Caco-2 (cell line): ENCODE data around the gene SP2. TPM values are rescaled to one million over a fixed set of nuclear protein-coding genes. Genes with fewer than 3 reads are reported as not detected.

ENCODE experiments used
- BruUV-seq: library from RNA; stranded (reverse); fragments of 400-500 nt; replicated peaks from 2 replicates; lab custom pipeline; 2021; lab: Mats Ljungman, UMichigan
- CTCF ChIA-PET: fragments of 300-600 bp; sonication (Branson Sonifier 250); formaldehyde crosslinking; loops from one replicate; lab custom pipeline; 2022; ENCODE audit warnings: antibody characterized with exemption; lab: Charles Lee
- POLR2A ChIA-PET: fragments of 300-600 bp; sonication (Branson Sonifier 250); formaldehyde crosslinking; loops from one replicate; lab custom pipeline; 2022; ENCODE audit warnings: antibody characterized with exemption; lab: Charles Lee
- DNase-seq, 2 experiments: peaks; one replicate each; pipeline versions ENCODE4 v3.0.0 to v3.0.0-alpha.2; 2020 to 2022
- H3K27me3 ChIP-seq: replicated peaks from 2 replicates; pipeline ENCODE4 v1.6.0; 2011; ENCODE audit warnings: low read length; ENCODE audit not compliant: control insufficient read depth, insufficient read depth
- H3K36me3 ChIP-seq: 2 replicates; pipeline ENCODE4 v1.5.1; 2011; ENCODE audit warnings: low read length; ENCODE audit not compliant: control insufficient read depth, insufficient read depth
- H3K4me1 ChIP-seq: fragments of 250-450 bp; sonication (Bioruptor Pico); 2 replicates; pipeline ENCODE4 v1.5.1; 2020; ENCODE audit warnings: mild to moderate bottlenecking
- H3K4me3 ChIP-seq: 2 replicates; pipeline ENCODE4 v1.5.1; 2011; ENCODE audit warnings: low read depth, mild to moderate bottlenecking, control low read depth, low read length
- H3K9me3 ChIP-seq: fragments of 250-450 bp; sonication (Bioruptor Pico); 2 replicates; pipeline ENCODE4 v1.5.1; 2020; ENCODE audit warnings: mild to moderate bottlenecking, moderate library complexity
- H3K27ac Mint-ChIP-seq: one replicate; pipeline ENCODE4 v1.8.0; 2022; ENCODE audit warnings: mixed read lengths; ENCODE audit not compliant: unreplicated experiment
- H3K27me3 Mint-ChIP-seq: one replicate; pipeline ENCODE4 v1.8.0; 2022; ENCODE audit warnings: mixed read lengths; ENCODE audit not compliant: insufficient read depth, unreplicated experiment
- H3K36me3 Mint-ChIP-seq: one replicate; pipeline ENCODE4 v1.8.0; 2022; ENCODE audit warnings: mild to moderate bottlenecking, mixed read lengths; ENCODE audit not compliant: insufficient read depth, unreplicated experiment
- H3K4me1 Mint-ChIP-seq: one replicate; pipeline ENCODE4 v1.8.0; 2022; ENCODE audit warnings: low read depth, mixed read lengths; ENCODE audit not compliant: unreplicated experiment
- H3K4me3 Mint-ChIP-seq: one replicate; pipeline ENCODE4 v1.8.0; 2022; ENCODE audit warnings: mild to moderate bottlenecking, moderate library complexity, mixed read lengths; ENCODE audit not compliant: unreplicated experiment
- H3K9me3 Mint-ChIP-seq: one replicate; pipeline ENCODE4 v1.8.0; 2022; ENCODE audit warnings: mixed read lengths; ENCODE audit not compliant: unreplicated experiment
- intact Hi-C: fragments of 100-400 bp; cut with micrococcal nuclease; formaldehyde crosslinking; loops from one replicate; pipeline ENCODE4 v1.10.0; 2022; ENCODE audit not compliant: unreplicated experiment
- total RNA-seq: library from RNA; stranded (reverse); gene quantifications from 2 replicates; pipeline ENCODE4 v1.2.3, GENCODE V29; 2022
- TF ChIP-seq, protein P1 (sequence below), 2 experiments: fragments of 200-600 bp in 1 of 2; IDR thresholded peaks; 1 replicate in 1 of 2; 2 replicates in 1 of 2; pipeline versions ENCODE4 v1.5.1 to v1.8.0; 2011 to 2022; ENCODE audit warnings: antibody characterized with exemption in 1 of 2, control low read depth in 1 of 2, inconsistent platforms in 1 of 2, low read depth in 1 of 2, low read length in 1 of 2, mild to moderate bottlenecking in 1 of 2, moderate library complexity in 1 of 2; ENCODE audit not compliant: insufficient read depth in 1 of 2, severe bottlenecking in 1 of 2, unreplicated experiment in 1 of 2

The SP2 gene
- total RNA-seq, 1 experiment from 2014 or later = 25.2 TPM

DNA sequence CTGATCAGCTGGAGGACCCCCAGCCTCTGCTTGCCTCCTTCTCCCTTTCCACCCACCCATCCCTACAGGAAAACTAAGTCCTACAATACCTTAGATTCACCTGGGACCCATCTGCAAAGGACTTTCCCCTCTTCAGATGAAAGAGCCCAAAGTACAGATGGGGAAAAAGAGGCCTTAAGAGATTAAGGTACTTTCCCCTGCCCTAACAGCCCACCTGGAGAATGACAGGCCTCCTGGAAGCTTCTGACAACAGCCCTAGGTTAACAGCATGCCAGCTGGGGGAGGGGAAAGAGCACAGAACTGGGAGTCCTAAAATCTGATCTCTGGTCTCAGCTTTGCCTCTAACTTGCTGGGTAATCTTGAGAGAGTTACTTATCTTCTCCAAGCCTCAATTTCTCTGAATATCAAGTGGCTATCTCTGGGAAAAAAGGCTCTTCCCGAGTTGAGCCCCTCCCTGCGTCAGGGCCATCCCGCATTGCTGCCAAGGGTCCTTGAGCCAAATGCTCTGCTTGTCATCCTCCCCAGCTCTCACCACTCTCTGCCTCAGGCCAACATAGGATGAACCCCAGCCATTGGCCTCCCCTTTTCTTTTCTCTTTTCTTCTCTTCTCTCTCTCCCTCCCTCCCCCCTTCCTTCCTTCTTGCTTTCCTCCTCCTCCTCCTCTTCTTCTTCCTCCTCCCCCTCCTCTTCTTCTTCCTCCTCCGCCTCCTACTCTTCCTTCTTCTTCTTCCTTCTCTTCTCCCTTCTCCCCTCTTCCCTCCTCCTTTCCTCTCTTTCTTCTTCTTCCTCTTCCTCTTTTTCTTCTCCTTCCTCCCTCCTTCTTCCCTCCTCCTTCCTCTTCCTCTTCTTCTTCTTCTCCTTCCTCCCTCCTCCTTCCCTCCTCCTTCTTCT, 22.6 kb upstream of the SP2 start:
- Histone ChIP-seq H3K4me1 (peaks cover 60% of the 10 kb centered on the region), H3K9me3 (no peaks in the 10 kb centered on the region), H3K36me3 (no peaks in the 10 kb centered on the region), H3K27me3 (no peaks in the 10 kb centered on the region; the same call in 1 of the 2 replicates), H3K4me3 (no peak overlapping the region)
- TF ChIP-seq, protein P1, sequence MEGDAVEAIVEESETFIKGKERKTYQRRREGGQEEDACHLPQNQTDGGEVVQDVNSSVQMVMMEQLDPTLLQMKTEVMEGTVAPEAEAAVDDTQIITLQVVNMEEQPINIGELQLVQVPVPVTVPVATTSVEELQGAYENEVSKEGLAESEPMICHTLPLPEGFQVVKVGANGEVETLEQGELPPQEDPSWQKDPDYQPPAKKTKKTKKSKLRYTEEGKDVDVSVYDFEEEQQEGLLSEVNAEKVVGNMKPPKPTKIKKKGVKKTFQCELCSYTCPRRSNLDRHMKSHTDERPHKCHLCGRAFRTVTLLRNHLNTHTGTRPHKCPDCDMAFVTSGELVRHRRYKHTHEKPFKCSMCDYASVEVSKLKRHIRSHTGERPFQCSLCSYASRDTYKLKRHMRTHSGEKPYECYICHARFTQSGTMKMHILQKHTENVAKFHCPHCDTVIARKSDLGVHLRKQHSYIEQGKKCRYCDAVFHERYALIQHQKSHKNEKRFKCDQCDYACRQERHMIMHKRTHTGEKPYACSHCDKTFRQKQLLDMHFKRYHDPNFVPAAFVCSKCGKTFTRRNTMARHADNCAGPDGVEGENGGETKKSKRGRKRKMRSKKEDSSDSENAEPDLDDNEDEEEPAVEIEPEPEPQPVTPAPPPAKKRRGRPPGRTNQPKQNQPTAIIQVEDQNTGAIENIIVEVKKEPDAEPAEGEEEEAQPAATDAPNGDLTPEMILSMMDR (IDR thresholded peaks at IDR 0.05; ENCODE audit: insufficient read depth in 1 of 2, low read depth in 1 of 2, low read length in 1 of 2, severe bottlenecking in 1 of 2, unreplicated experiment in 1 of 2) = no peak
- no peak overlapping the region for H3K27ac Mint-ChIP-seq
- CTCF ChIA-PET = interaction anchor here (1.0 to 7.5 kb wide), 2 partner anchors 31 to 42 kb away, joined by 3 to 37 read pairs; partner anchors contain the start of genes LRRC46, MRPL10 and SCRN2
- DNase-seq = no peak
- H3K27me3 Mint-ChIP-seq = no peaks in the 10 kb centered on the region
- POLR2A ChIA-PET = interaction anchor here (0.9 kb wide), 1 partner anchor 22 kb away, joined by 3 read pairs; the partner anchor contains the start of gene SP2
- H3K9me3 Mint-ChIP-seq = no peaks in the 10 kb centered on the region
- intact Hi-C loops = no loop called here
- H3K4me1 Mint-ChIP-seq = peaks cover 21% of the 10 kb centered on the region
- no peak overlapping the region for H3K4me3 Mint-ChIP-seq
- H3K36me3 Mint-ChIP-seq = no peaks in the 10 kb centered on the region
- BruUV-seq = no TSS peak

DNA sequence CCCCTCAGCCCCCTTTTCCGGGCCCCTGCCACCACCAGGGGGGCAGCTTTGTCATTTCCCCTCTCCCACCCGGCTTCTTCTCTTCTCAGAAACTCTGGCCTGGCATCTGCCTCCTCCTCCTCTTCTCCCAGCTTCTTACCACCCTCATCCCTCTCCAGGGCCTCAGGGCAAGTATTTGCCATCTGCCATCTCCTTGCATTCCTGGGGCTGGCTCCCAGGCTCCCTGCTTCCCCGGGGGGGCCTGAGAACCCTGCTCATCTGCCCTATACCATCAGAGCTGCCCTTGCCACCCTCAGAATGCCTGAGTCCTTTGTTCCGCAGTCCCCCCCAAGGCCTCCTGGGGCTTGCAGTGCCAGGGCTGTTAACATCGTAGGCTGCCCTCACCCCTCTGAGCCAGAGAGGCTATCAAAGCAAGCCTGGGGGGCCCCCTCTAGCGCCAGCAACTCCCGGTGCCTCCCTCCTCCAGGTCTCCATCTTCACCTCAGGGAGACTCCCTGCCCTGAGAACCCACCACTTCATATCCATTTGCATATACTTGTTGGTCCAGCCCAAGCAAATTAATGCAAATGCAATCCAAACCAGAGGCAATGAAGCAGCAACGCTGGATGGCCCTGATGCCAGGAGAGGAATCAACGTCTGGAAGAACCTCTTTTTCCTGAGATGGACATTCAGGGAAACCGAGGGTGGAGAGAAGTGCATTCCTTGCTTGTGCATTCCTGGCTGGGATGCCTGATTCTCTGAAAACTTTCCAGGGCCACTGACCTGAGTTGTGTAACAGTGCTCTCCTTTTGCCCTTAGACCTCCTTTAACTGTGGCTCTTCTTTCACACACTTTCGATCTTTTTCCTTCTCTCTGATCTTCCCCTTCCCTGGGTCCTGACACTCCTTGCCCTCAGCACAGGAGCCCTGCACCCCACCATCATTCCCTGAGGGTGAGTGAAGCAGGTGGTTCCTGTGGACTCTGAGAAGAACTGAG, 20.7 kb upstream of the SP2 start:
- no peaks in the 10 kb centered on the region for H3K36me3 ChIP-seq
- DNase-seq = no peak
- intact Hi-C loops = no loop called here
- H3K4me3 Mint-ChIP-seq = no peak overlapping the region
- CTCF ChIA-PET = interaction anchor here (1.4 to 7.5 kb wide), 2 partner anchors 10 to 33 kb away, joined by 5 to 37 read pairs; partner anchors contain the start of gene SCRN2
- no peak overlapping the region for H3K4me3 ChIP-seq
- no TSS peak for BruUV-seq
- peaks cover 28% of the 10 kb centered on the region for H3K4me1 Mint-ChIP-seq
- H3K36me3 Mint-ChIP-seq = no peaks in the 10 kb centered on the region
- no peaks in the 10 kb centered on the region for H3K9me3 ChIP-seq
- H3K27me3 Mint-ChIP-seq = no peaks in the 10 kb centered on the region
- H3K27me3 ChIP-seq = no peaks in the 10 kb centered on the region
- H3K9me3 Mint-ChIP-seq = no peaks in the 10 kb centered on the region
- TF ChIP-seq, protein P1 (IDR thresholded peaks at IDR 0.05; ENCODE audit: insufficient read depth in 1 of 2, low read depth in 1 of 2, low read length in 1 of 2, severe bottlenecking in 1 of 2, unreplicated experiment in 1 of 2) = no peak
- H3K27ac Mint-ChIP-seq = peak overlapping the region; percentile 15
- POLR2A ChIA-PET = no interaction called here
- peaks cover 51% of the 10 kb centered on the region for H3K4me1 ChIP-seq
